Measurements from ENCODE around the gene CACNG7.

Gene CACNG7

GRCh38 chr19:53874606-53874990 lies 34.5 kb upstream of the CACNG7 start:
- no peaks in the 10 kb centered on the region for H3K27me3 ChIP-seq (ENCODE audit: insufficient read depth, low read length, poor library complexity)
- TF ChIP-seq EZH2 (IDR thresholded peaks at IDR 0.05; ENCODE audit: borderline replicate concordance, low read depth, low read length, severe bottlenecking) = no peak
- no peak for TF ChIP-seq CTCF (IDR thresholded peaks at IDR 0.05; ENCODE audit: borderline replicate concordance, extremely low read depth, low read length, poor library complexity, severe bottlenecking)
- H3K4me1 ChIP-seq (ENCODE audit: insufficient read depth, low read length) = no peaks in the 10 kb centered on the region
- H3K4me3 ChIP-seq (ENCODE audit: low read depth in 1 of 2, low read length in 2 of 2) = no peak overlapping the region
- H2AFZ ChIP-seq (ENCODE audit: low read depth, low read length) = no peak overlapping the region
- DNase-seq (no peak), ATAC-seq (ENCODE audit: insufficient read depth, low read depth) (no peak)
- no peaks in the 10 kb centered on the region for H3K79me2 ChIP-seq (ENCODE audit: insufficient read depth, low read length)
- H3K36me3 ChIP-seq (ENCODE audit: insufficient read depth, low read length) = no peaks in the 10 kb centered on the region
- no peak overlapping the region for H3K27ac ChIP-seq (ENCODE audit: low read length)
- no peaks in the 10 kb centered on the region for H3K9me3 ChIP-seq (ENCODE audit: insufficient read depth, low read length, severe bottlenecking)
- H4K20me1 ChIP-seq (ENCODE audit: insufficient read depth, low read length) = no peaks in the 10 kb centered on the region; the same call in 1 of the 2 replicates
- no peak overlapping the region for H3K4me2 ChIP-seq (ENCODE audit: insufficient read depth, low read length)
- H3K9ac ChIP-seq (ENCODE audit: low read depth, low read length) = no peak overlapping the region

- no peak overlapping the region for H3K4me2 ChIP-seq (ENCODE audit: insufficient read depth, low read length)
Observed at GRCh38 chr19:53875602-53876325, 33.3 kb upstream of the CACNG7 start.

GRCh38 chr19:53876651-53877224 lies 32.3 kb upstream of the CACNG7 start:
- DNase-seq (no peak), ATAC-seq (ENCODE audit: insufficient read depth, low read depth) (no peak)
- Histone ChIP-seq H3K27me3 (ENCODE audit: insufficient read depth, low read length, poor library complexity) (no peaks in the 10 kb centered on the region), H3K4me3 (ENCODE audit: low read depth in 1 of 2, low read length in 2 of 2) (no peak overlapping the region), H3K79me2 (ENCODE audit: insufficient read depth, low read length) (no peaks in the 10 kb centered on the region), H3K4me1 (ENCODE audit: insufficient read depth, low read length) (no peaks in the 10 kb centered on the region), H4K20me1 (ENCODE audit: insufficient read depth, low read length) (no peaks in the 10 kb centered on the region), H2AFZ (ENCODE audit: low read depth, low read length) (no peak overlapping the region), H3K27ac (ENCODE audit: low read length) (no peak overlapping the region), H3K36me3 (ENCODE audit: insufficient read depth, low read length) (no peaks in the 10 kb centered on the region), H3K4me2 (ENCODE audit: insufficient read depth, low read length) (no peak overlapping the region), H3K9ac (ENCODE audit: low read depth, low read length) (no peak overlapping the region), H3K9me3 (ENCODE audit: insufficient read depth, low read length, severe bottlenecking) (no peaks in the 10 kb centered on the region)
- TF ChIP-seq CTCF (IDR thresholded peaks at IDR 0.05; ENCODE audit: borderline replicate concordance, extremely low read depth, low read length, poor library complexity, severe bottlenecking) (no peak), EZH2 (IDR thresholded peaks at IDR 0.05; ENCODE audit: borderline replicate concordance, low read depth, low read length, severe bottlenecking) (no peak)

More at GRCh38 chr19:53875602-53876325, 33.3 kb upstream of the CACNG7 start:
- Histone ChIP-seq H3K9me3 (ENCODE audit: insufficient read depth, low read length, severe bottlenecking) (no peaks in the 10 kb centered on the region), H3K9ac (ENCODE audit: low read depth, low read length) (no peak overlapping the region), H4K20me1 (ENCODE audit: insufficient read depth, low read length) (no peaks in the 10 kb centered on the region), H3K27ac (ENCODE audit: low read length) (no peak overlapping the region), H3K4me3 (ENCODE audit: low read depth in 1 of 2, low read length in 2 of 2) (no peak overlapping the region), H3K79me2 (ENCODE audit: insufficient read depth, low read length) (no peaks in the 10 kb centered on the region), H3K4me1 (ENCODE audit: insufficient read depth, low read length) (no peaks in the 10 kb centered on the region), H3K27me3 (ENCODE audit: insufficient read depth, low read length, poor library complexity) (no peaks in the 10 kb centered on the region), H2AFZ (ENCODE audit: low read depth, low read length) (no peak overlapping the region), H3K36me3 (ENCODE audit: insufficient read depth, low read length) (no peaks in the 10 kb centered on the region)
- TF ChIP-seq EZH2 (IDR thresholded peaks at IDR 0.05; ENCODE audit: borderline replicate concordance, low read depth, low read length, severe bottlenecking) = no peak
- no peak for TF ChIP-seq CTCF (IDR thresholded peaks at IDR 0.05; ENCODE audit: borderline replicate concordance, extremely low read depth, low read length, poor library complexity, severe bottlenecking)
- no peak for DNase-seq
- no peak for ATAC-seq (ENCODE audit: insufficient read depth, low read depth)
